Peyer's patch (tissue), 4 donors: ENCODE measurements around the gene SORBS1. TPM values are rescaled to one million over a fixed set of nuclear protein-coding genes. Genes with fewer than 3 reads are reported as not detected.

ENCODE experiments used
- DNase-seq, 3 donors: peaks; one replicate each; pipeline ENCODE4 v3.0.0-alpha.2; 2017 to 2019
- H3K27ac ChIP-seq, 4 donors: fragments of 200-600 bp; sonication (generic); one replicate each; pipeline ENCODE4 v1.5.1; 2016 to 2019
- H3K27me3 ChIP-seq, 2 donors: fragments of 200-600 bp; sonication (generic); one replicate each; pipeline ENCODE4 v1.5.1; 2019
- H3K36me3 ChIP-seq, 3 donors: fragments of 200-600 bp; sonication (generic); one replicate each; pipeline ENCODE4 v1.5.1; 2016 to 2019
- H3K4me1 ChIP-seq, 4 donors: fragments of 200-600 bp; sonication (generic); one replicate each; pipeline ENCODE4 v1.5.1; 2016 to 2019
- H3K4me3 ChIP-seq, 4 donors: fragments of 200-600 bp; sonication (generic); 1 replicate in 3 of 4; 2 replicates in 1 of 4; pipeline ENCODE4 v1.5.1; 2016 to 2019; ENCODE audit warnings: mild to moderate bottlenecking in 1 of 4
- H3K9me3 ChIP-seq, 4 donors: fragments of 200-600 bp; sonication (generic); one replicate each; pipeline ENCODE4 v1.5.1; 2016 to 2019; ENCODE audit warnings: mild to moderate bottlenecking in 1 of 4
- POLR2A ChIP-seq, 2 donors: fragments of 450-650 bp; IDR thresholded peaks; one replicate each; pipeline ENCODE4 v1.5.1; 2017; ENCODE audit warnings: antibody characterized with exemption in 2 of 2, mild to moderate bottlenecking in 2 of 2, moderate library complexity in 2 of 2
- total RNA-seq, 4 donors: library from RNA; depleted of rRNA; stranded (reverse); fragments of >200 nt; gene quantifications; one replicate each; pipeline ENCODE4 v1.1.0, GENCODE V29; 2016
- TF ChIP-seq, protein P1 (sequence below), 6 experiments: fragments of 450-650 bp in 4 of 6; fragments of 200-600 bp in 2 of 6; sonication (generic) in 1 of 6; IDR thresholded peaks; one replicate each; pipeline ENCODE4 v1.5.1; 2017 to 2019; ENCODE audit warnings: antibody characterized with exemption in 6 of 6, mild to moderate bottlenecking in 3 of 6, moderate library complexity in 1 of 6

SORBS1 gene
- total RNA-seq, 4 donors from 2014 or later, result 34.3 to 57.1 (median 48.7) TPM

DNA sequence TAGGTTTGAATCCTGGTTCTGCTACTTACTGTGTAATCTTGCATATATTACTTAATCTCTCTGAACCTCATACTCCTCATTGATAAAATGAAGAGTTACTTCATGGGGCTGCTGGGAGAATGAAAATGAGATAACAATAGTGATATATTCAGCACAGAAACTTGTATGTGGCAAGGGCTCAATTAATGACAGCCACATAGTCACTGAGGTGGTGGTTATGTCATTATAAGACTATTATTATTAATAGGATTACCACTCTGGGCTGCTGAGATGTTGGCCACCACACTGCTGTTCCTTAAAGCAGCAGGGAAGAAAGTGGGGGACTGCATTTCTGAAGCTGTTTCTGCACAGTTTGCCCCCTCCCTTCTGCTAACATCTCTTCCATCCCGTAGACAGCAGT lies 170.0 kb downstream of the SORBS1 start:
- peaks cover 0 to 4% (median 0%) of the 10 kb centered on the region in 3 donors for H3K36me3 ChIP-seq
- TF ChIP-seq POLR2A (IDR thresholded peaks at IDR 0.05), result no peak
- TF ChIP-seq, protein P1, sequence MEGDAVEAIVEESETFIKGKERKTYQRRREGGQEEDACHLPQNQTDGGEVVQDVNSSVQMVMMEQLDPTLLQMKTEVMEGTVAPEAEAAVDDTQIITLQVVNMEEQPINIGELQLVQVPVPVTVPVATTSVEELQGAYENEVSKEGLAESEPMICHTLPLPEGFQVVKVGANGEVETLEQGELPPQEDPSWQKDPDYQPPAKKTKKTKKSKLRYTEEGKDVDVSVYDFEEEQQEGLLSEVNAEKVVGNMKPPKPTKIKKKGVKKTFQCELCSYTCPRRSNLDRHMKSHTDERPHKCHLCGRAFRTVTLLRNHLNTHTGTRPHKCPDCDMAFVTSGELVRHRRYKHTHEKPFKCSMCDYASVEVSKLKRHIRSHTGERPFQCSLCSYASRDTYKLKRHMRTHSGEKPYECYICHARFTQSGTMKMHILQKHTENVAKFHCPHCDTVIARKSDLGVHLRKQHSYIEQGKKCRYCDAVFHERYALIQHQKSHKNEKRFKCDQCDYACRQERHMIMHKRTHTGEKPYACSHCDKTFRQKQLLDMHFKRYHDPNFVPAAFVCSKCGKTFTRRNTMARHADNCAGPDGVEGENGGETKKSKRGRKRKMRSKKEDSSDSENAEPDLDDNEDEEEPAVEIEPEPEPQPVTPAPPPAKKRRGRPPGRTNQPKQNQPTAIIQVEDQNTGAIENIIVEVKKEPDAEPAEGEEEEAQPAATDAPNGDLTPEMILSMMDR (IDR thresholded peaks at IDR 0.05), result no peak
- peaks cover 0 to 27% (median 0%) of the 10 kb centered on the region in 4 donors for H3K4me1 ChIP-seq
- H3K4me3 ChIP-seq, result no peak overlapping the region
- peak overlapping the region in 1 of 4 donors; percentile 24 for H3K27ac ChIP-seq
- H3K27me3 ChIP-seq, result no peaks in the 10 kb centered on the region
- H3K9me3 ChIP-seq, result no peaks in the 10 kb centered on the region
- no peak for DNase-seq

DNA sequence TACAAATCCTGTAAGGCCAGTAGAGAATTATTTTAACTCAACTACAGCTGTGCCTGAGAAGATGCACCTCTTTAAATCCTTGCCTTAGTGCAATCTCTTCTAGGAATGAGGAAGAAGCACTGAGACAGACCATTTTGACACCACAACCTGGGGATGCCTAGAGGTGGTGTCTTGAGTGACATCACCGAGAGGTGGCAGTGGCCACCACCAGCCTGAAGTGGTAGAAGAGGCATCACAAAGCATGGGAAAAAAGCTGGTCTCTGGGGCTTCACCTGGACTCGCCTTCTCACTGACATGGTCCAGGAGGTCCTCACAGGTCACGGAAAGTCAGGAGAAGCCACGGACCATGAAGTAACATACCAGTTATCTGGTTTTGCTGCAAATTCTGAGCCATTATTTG lies 171.2 kb downstream of the SORBS1 start:
- Histone ChIP-seq H3K9me3 (no peaks in the 10 kb centered on the region), H3K36me3 (no peaks in the 10 kb centered on the region), H3K27me3 (no peaks in the 10 kb centered on the region), H3K4me1 (peaks cover 0 to 34% (median 0%) of the 10 kb centered on the region in 4 donors), H3K4me3 (no peak overlapping the region), H3K27ac (no peak overlapping the region)
- DNase-seq, result no peak
- TF ChIP-seq, protein P1 (IDR thresholded peaks at IDR 0.05), result no peak
- no peak for TF ChIP-seq POLR2A (IDR thresholded peaks at IDR 0.05)

DNA sequence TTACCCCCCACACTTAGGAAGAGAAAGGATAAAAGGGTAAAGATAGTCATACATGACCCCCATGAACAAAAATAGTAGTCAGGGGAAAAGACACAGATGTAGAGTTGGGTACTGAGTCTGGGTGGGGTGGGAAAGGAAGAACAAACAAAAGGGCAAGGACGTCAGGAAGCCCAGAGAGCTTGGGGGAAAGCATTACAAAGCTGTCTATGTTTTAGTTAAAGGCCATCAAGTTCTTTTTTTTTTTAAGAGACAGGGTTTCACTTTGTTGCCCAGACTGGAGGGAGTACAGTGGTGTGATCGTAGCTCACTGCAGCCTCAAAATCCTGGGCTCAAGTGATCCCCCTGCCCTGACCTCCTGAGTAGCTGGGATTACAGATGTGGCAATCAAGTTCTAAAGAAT lies 172.0 kb downstream of the SORBS1 start:
- Histone ChIP-seq H3K27ac (peak overlapping the region in 1 of 4 donors; percentile 27), H3K9me3 (no peaks in the 10 kb centered on the region), H3K4me3 (no peak overlapping the region), H3K36me3 (no peaks in the 10 kb centered on the region), H3K27me3 (no peaks in the 10 kb centered on the region), H3K4me1 (peaks cover 0 to 34% (median 0%) of the 10 kb centered on the region in 4 donors)
- no peak for DNase-seq
- TF ChIP-seq, protein P1 (IDR thresholded peaks at IDR 0.05), result no peak
- no peak for TF ChIP-seq POLR2A (IDR thresholded peaks at IDR 0.05)

DNA sequence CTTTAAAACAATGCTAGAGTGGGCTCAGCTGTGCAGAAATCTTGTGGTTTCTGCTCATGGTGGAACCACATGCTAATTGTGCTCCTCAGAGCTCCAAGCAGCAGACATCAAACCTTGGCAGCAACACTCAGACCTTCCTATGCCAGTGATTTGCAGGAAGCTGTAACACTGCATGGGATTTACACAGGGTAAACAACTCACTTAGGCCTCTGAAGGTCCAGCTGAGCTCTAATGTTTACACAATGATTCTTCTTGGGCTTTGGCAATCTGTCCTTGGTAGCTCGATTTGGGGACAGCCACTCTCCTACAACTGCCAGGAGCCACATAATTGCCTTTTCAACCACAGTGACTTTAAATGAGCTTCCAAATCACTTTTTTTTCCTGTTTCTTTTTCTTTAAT lies 172.6 kb downstream of the SORBS1 start:
- TF ChIP-seq POLR2A (IDR thresholded peaks at IDR 0.05), result no peak
- TF ChIP-seq, protein P1 (IDR thresholded peaks at IDR 0.05), result no peak
- H3K4me1 ChIP-seq, result peaks cover 0 to 34% (median 0%) of the 10 kb centered on the region in 4 donors
- H3K27me3 ChIP-seq, result no peaks in the 10 kb centered on the region
- no peaks in the 10 kb centered on the region for H3K9me3 ChIP-seq
- H3K36me3 ChIP-seq, result no peaks in the 10 kb centered on the region
- no peak for DNase-seq
- H3K27ac ChIP-seq, result peak overlapping the region in 1 of 4 donors; percentile 27
- H3K4me3 ChIP-seq, result no peak overlapping the region

DNA sequence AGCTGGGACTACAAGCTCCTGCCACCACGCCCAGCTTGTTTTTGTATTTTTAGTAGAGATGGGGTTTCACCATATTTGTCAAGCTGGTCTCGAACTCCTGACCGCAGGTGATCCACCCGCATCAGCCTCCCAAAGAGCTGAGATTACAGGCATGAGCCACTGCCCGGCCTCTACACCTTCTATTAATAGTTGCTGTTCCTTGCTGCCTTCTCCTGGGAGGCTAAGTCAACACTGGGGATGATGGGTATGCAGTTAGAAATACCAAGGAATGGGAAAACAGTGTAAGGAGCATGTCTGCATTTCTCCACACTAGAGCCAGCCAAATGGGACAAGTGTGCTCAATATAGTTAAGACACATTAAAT lies 173.1 kb downstream of the SORBS1 start:
- no peaks in the 10 kb centered on the region for H3K27me3 ChIP-seq
- TF ChIP-seq POLR2A (IDR thresholded peaks at IDR 0.05), result no peak
- TF ChIP-seq, protein P1 (IDR thresholded peaks at IDR 0.05), result no peak
- H3K27ac ChIP-seq, result peak overlapping the region in 1 of 4 donors; percentile 27
- peaks cover 0 to 34% (median 0%) of the 10 kb centered on the region in 4 donors for H3K4me1 ChIP-seq
- H3K4me3 ChIP-seq, result no peak overlapping the region
- H3K9me3 ChIP-seq, result no peaks in the 10 kb centered on the region
- DNase-seq, result no peak
- H3K36me3 ChIP-seq, result peaks cover 0 to under 1% (median 0%) of the 10 kb centered on the region in 3 donors
